Left lung (tissue), 10 donors: ENCODE measurements around the gene HEXD. TPM values are rescaled to one million over a fixed set of nuclear protein-coding genes. Genes with fewer than 3 reads are reported as not detected.

Experiments
- ATAC-seq: fragments of 200-7000 bp; cut with Tn5 transposase; one replicate; pipeline ENCODE4 v1.9.1; 2020; ENCODE audit warnings: moderate library complexity
- DNase-seq, 4 donors: peaks; one replicate each; pipeline ENCODE4 v3.0.0-alpha.2; 2013 to 2020
- H3K27ac ChIP-seq, 2 donors: fragments of 200-600 bp; sonication (generic) in 1 of 2; one replicate each; pipeline versions ENCODE4 v1.5.0 to v1.8.0; 2020 to 2021
- H3K27me3 ChIP-seq, 2 donors: fragments of 200-600 bp; sonication (generic) in 1 of 2; one replicate each; pipeline versions ENCODE4 v1.5.0 to v1.8.0; 2020 to 2021
- H3K36me3 ChIP-seq, 2 donors: fragments of 200-600 bp; sonication (generic) in 1 of 2; one replicate each; pipeline versions ENCODE4 v1.5.0 to v1.8.0; 2020 to 2021
- H3K4me1 ChIP-seq, 2 donors: fragments of 200-600 bp; one replicate each; pipeline ENCODE4 v1.8.0; 2021
- H3K4me3 ChIP-seq, 2 donors: fragments of 200-600 bp; sonication (generic) in 1 of 2; one replicate each; pipeline versions ENCODE4 v1.5.0 to v1.8.0; 2020 to 2021; ENCODE audit warnings: mild to moderate bottlenecking in 1 of 2
- H3K9me3 ChIP-seq, 2 donors: fragments of 200-600 bp; sonication (generic) in 1 of 2; one replicate each; pipeline versions ENCODE4 v1.5.0 to v1.8.0; 2020 to 2021
- intact Hi-C, 2 donors: fragments of 100-400 bp; cut with DNase I; formaldehyde crosslinking; loops; one replicate each; pipeline versions ENCODE4 v1.11.2 to v1.14.2; 2022
- polyA plus RNA-seq, 6 donors: library from polyadenylated mRNA; unstranded; fragments of 120-200 nt; gene quantifications; one replicate each; pipeline ENCODE4 v1.2.1, GENCODE V29; 2013; ENCODE audit not compliant: insufficient read length in 6 of 6
- total RNA-seq, 2 donors: library from RNA; stranded (reverse); fragmentation: NEBNext Ultra II Directional; extraction: Animal tissue kit (Norgen Biotek cat#: 25700); gene quantifications; one replicate each; pipeline ENCODE4 v1.2.1, GENCODE V29; 2021
- TF ChIP-seq, protein P1 (sequence below), 2 donors: fragments of 200-600 bp; sonication (generic) in 1 of 2; IDR thresholded peaks; one replicate each; pipeline versions ENCODE4 v1.5.0 to v1.8.0; 2021; ENCODE audit warnings: antibody characterized with exemption in 2 of 2
- donor health status: DM: no; HTN: yes; CAD: no.
- donor health status: DM: no; HTN: no; CAD: no.

HEXD gene
- total and polyA plus RNA-seq, 8 donors, result 28.6 to 48.3 (median 38.4) TPM

- intact Hi-C loops, result no loop called here
- H3K27me3 ChIP-seq, result no peaks in the 10 kb centered on the region
- no peak for ATAC-seq
Measured at GRCh38 chr17:82399601-82400101, 18.5 kb upstream of the HEXD start.

DNA sequence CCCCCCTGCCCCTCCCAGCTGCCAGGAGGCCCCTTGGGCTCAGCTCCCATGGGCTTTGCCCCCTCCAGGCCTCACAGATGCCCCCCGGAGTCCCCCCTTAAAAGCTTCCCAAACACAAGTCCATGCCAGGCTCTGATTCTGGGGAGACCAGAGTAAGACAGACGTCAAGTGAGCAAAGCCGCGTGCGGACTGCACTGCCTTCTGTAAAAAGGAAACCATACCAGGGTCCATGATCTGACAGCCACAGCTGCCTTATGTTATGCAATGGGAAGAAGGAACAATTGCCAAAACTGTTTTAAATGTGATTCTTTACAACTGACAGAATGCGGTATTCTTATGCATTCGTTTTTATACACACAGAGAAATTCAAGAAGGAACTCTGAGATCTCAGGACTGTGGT lies 17.9 kb upstream of the HEXD start:
- Histone ChIP-seq H3K36me3 (peaks cover 0 to 55% of the 10 kb centered on the region in 2 donors), H3K9me3 (no peaks in the 10 kb centered on the region), H3K4me1 (peaks cover 8 to 27% of the 10 kb centered on the region in 2 donors), H3K27me3 (no peaks in the 10 kb centered on the region), H3K4me3 (peak overlapping the region in 1 of 2 donors; percentile 11), H3K27ac (peak overlapping the region in 1 of 2 donors; percentile 64)
- ATAC-seq (peak; percentile 26), DNase-seq (peak in 1 of 4 donors; percentile 66)
- TF ChIP-seq, protein P1, sequence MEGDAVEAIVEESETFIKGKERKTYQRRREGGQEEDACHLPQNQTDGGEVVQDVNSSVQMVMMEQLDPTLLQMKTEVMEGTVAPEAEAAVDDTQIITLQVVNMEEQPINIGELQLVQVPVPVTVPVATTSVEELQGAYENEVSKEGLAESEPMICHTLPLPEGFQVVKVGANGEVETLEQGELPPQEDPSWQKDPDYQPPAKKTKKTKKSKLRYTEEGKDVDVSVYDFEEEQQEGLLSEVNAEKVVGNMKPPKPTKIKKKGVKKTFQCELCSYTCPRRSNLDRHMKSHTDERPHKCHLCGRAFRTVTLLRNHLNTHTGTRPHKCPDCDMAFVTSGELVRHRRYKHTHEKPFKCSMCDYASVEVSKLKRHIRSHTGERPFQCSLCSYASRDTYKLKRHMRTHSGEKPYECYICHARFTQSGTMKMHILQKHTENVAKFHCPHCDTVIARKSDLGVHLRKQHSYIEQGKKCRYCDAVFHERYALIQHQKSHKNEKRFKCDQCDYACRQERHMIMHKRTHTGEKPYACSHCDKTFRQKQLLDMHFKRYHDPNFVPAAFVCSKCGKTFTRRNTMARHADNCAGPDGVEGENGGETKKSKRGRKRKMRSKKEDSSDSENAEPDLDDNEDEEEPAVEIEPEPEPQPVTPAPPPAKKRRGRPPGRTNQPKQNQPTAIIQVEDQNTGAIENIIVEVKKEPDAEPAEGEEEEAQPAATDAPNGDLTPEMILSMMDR (IDR thresholded peaks at IDR 0.05), result no peak
- intact Hi-C loops, result no loop called here

More at GRCh38 chr17:82399601-82400101, 18.5 kb upstream of the HEXD start:
- H3K4me1 ChIP-seq, result peaks cover 8 to 27% of the 10 kb centered on the region in 2 donors
- DNase-seq, result peak in 1 of 4 donors; percentile 64
- peaks cover 0 to 50% of the 10 kb centered on the region in 2 donors for H3K36me3 ChIP-seq
- H3K4me3 ChIP-seq, result no peak overlapping the region
- TF ChIP-seq, protein P1 (IDR thresholded peaks at IDR 0.05), result no peak
- H3K27ac ChIP-seq, result no peak overlapping the region
- H3K9me3 ChIP-seq, result no peaks in the 10 kb centered on the region

DNA sequence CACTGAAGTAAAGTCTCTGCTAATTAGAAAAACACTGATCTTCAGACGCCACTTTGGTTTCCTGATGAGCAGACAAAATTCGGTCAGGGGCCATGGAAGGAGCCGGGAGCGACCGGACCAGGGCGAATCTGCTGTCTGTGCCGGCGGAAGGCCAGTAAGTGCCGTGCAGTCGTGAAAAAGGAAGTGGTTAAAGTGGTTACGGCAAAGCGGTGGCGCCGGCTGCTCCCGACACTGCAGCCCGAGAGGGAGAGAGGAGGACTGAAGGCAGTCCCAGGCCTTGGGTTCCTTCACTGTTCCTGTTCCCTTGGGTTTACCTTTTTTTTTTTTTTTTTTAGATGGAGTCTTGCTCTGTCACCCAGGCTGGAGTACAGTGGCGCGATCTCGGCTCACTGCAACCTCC lies 17.3 kb upstream of the HEXD start:
- Histone ChIP-seq H3K36me3 (peaks cover 0 to 57% of the 10 kb centered on the region in 2 donors), H3K27me3 (no peaks in the 10 kb centered on the region), H3K27ac (peak overlapping the region in 1 of 2 donors; percentile 64), H3K4me3 (peak overlapping the region in 1 of 2 donors; percentile 11), H3K4me1 (peaks cover 8 to 27% of the 10 kb centered on the region in 2 donors), H3K9me3 (no peaks in the 10 kb centered on the region)
- DNase-seq (peak in 2 of 4 donors; percentile 79 to 94), ATAC-seq (peak; percentile 75)
- TF ChIP-seq, protein P1 (IDR thresholded peaks at IDR 0.05), result no peak
- intact Hi-C loops, result no loop called here

- Histone ChIP-seq H3K27me3 (no peaks in the 10 kb centered on the region), H3K36me3 (peaks cover 0 to 63% of the 10 kb centered on the region in 2 donors), H3K4me3 (no peak overlapping the region), H3K27ac (no peak overlapping the region), H3K9me3 (no peaks in the 10 kb centered on the region), H3K4me1 (peaks cover 8 to 27% of the 10 kb centered on the region in 2 donors)
- no peak for ATAC-seq
- no peak for DNase-seq
- TF ChIP-seq, protein P1 (IDR thresholded peaks at IDR 0.05), result no peak
- intact Hi-C loops, result no loop called here
Measured at GRCh38 chr17:82402865-82403264, 15.3 kb upstream of the HEXD start.

DNA sequence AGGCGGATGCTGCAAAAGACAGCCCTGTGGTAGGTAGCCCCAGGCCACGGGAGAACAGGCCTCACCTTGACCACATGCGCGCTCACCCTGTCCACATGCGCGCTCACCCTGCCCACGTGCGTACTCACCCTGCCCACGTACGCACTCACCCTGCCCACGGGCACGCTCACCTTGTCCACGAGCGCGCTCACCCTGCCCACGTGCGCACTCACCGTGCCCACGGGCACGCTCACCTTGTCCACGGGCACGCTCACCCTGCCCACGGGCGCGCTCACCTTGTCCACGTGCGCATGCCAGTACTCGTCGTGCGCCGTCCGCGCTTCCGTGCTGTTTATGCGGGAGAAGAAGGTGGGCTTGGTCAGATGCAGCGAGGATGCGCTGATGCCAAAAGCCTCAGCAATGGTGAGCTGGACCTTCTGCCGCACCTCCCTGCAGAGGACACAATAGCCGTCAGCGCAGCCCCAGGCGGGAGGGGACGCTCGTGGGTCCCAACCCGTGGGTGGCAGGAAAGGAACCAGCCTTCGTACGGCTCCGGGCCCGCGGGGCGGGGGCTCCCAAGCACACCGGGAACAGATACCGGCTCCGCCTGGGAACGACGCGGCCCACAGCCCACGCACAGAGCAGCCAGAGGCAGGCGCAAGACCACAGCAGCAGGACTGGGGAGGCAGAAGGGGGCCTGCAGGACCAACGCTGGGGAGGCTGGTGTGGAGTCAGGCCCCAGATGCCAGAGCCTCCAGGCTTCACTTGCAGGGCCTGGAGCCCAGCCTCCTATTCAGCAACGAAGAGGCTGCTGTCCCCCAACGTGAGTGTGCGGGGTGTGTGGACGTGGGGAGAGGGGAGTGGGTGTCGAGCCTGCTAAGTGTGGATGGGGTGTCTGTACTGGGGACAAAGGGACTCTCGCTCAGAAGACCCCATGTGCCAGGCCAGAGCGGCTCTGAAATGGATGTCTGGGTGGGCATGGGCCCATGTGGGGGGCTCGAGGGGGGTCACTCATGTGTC lies 14.2 kb upstream of the HEXD start:
- intact Hi-C loops, result no loop called here
- H3K9me3 ChIP-seq, result no peaks in the 10 kb centered on the region
- no peak overlapping the region for H3K27ac ChIP-seq
- DNase-seq, result no peak
- no peak for ATAC-seq
- no peaks in the 10 kb centered on the region for H3K27me3 ChIP-seq
- H3K4me3 ChIP-seq, result no peak overlapping the region
- peaks cover 0 to 69% of the 10 kb centered on the region in 2 donors for H3K36me3 ChIP-seq
- TF ChIP-seq, protein P1 (IDR thresholded peaks at IDR 0.05), result no peak
- H3K4me1 ChIP-seq, result peaks cover 8 to 27% of the 10 kb centered on the region in 2 donors
